Measurements from ENCODE around the gene PDLIM3.
A peak's percentile ranks its signal among the peaks of the same experiment; 100 is the strongest.

DNA sequence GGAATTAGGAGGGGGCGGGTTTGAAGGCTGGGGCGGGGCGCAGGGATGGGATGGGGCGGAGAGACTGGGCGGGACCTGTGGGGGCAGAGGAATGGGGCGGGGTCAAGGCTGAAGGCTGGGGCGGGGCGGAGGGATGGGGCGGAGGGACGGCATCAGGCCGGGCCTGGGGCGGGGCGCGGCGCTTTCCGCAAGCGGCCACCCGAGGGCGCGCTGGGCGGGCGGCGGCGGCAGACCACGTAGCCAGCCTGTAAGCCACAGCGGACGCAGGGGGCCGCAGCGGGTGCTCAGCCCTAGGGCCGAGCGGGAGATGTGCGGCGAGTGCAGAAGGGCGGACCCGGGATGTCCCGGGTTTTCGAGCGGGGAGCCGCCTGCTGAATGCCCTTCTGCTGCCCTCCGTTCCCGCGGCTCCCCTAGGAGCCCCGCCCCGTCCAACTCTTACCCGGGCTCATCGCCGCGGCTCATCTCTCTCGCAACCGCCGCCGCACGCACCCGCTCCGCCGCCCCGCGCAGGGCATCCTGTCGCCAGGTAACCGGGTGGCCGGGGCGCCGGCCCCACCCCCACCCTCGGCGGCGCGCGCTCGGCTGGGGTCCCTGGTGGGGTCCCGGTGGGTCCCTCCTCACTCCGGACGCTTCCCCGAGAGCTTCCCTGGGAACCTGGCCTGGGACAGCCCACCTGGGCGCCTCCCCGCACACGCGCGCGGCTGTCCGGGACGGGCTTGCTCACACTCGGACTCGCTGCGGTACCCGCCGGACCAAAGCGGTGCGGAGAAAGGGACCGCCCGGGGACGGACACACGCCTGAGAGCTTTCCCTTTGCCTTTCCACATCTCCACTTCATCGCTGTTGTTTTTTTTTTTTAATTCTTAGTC lies 63.8 kb downstream of the PDLIM3 start, which contains the start of gene CCDC110:
- TF ChIP-seq, protein P1, sequence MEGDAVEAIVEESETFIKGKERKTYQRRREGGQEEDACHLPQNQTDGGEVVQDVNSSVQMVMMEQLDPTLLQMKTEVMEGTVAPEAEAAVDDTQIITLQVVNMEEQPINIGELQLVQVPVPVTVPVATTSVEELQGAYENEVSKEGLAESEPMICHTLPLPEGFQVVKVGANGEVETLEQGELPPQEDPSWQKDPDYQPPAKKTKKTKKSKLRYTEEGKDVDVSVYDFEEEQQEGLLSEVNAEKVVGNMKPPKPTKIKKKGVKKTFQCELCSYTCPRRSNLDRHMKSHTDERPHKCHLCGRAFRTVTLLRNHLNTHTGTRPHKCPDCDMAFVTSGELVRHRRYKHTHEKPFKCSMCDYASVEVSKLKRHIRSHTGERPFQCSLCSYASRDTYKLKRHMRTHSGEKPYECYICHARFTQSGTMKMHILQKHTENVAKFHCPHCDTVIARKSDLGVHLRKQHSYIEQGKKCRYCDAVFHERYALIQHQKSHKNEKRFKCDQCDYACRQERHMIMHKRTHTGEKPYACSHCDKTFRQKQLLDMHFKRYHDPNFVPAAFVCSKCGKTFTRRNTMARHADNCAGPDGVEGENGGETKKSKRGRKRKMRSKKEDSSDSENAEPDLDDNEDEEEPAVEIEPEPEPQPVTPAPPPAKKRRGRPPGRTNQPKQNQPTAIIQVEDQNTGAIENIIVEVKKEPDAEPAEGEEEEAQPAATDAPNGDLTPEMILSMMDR (IDR thresholded peaks at IDR 0.05), result peak; percentile 76
- no peak for TF ChIP-seq EZH2 (IDR thresholded peaks at IDR 0.05; ENCODE audit: borderline replicate concordance, insufficient read depth, low read depth, low read length, poor library complexity, severe bottlenecking)
